HG03558 (cell line): ENCODE measurements around the gene PSEN1.
"Not testable (repeated sequence)": the region's sequence is repeated elsewhere in the genome, so short reads cannot be mapped to it uniquely, and the experiment has no call there.

Experiments used
- ATAC-seq: cut with Tn5 transposase; IDR thresholded peaks from one replicate; pipeline ENCODE4 v1.9.1; 2021; ENCODE audit warnings: moderate number of reproducible peaks; ENCODE audit not compliant: unreplicated experiment; ENCODE audit errors: extremely low read depth

The PSEN1 gene

GRCh38 chr14:73162251-73162650 lies 25.9 kb downstream of the PSEN1 start:
- ATAC-seq: no peak

- ATAC-seq: no peak
These were observed 30.1 kb downstream of the PSEN1 start for GRCh38 chr14:73166399-73166798.

GRCh38 chr14:73167727-73168126 lies 31.4 kb downstream of the PSEN1 start:
- ATAC-seq: no peak

GRCh38 chr14:73168274-73168673 lies 32.0 kb downstream of the PSEN1 start:
- no peak for ATAC-seq

GRCh38 chr14:73168691-73169090 lies 32.4 kb downstream of the PSEN1 start:
- no peak for ATAC-seq

GRCh38 chr14:73169855-73170254 lies 33.5 kb downstream of the PSEN1 start:
- ATAC-seq: not testable (repeated sequence)

- ATAC-seq: no peak
These were observed 34.4 kb downstream of the PSEN1 start for GRCh38 chr14:73170686-73171085.

GRCh38 chr14:73172500-73172899 lies 36.2 kb downstream of the PSEN1 start:
- ATAC-seq: no peak

GRCh38 chr14:73173092-73173735 lies 36.9 kb downstream of the PSEN1 start:
- ATAC-seq: no peak

GRCh38 chr14:73176685-73177084 lies 40.4 kb downstream of the PSEN1 start:
- no peak for ATAC-seq

GRCh38 chr14:73180385-73180805 lies 44.1 kb downstream of the PSEN1 start:
- no peak for ATAC-seq

GRCh38 chr14:73180969-73181368 lies 44.7 kb downstream of the PSEN1 start:
- ATAC-seq: not testable (repeated sequence)

- ATAC-seq: no peak
These were observed 52.2 kb downstream of the PSEN1 start for GRCh38 chr14:73188501-73188911.

GRCh38 chr14:73189651-73190050 lies 53.3 kb downstream of the PSEN1 start:
- ATAC-seq: no peak

GRCh38 chr14:73191441-73191840 lies 55.1 kb downstream of the PSEN1 start:
- no peak for ATAC-seq

GRCh38 chr14:73194306-73194705 lies 58.0 kb downstream of the PSEN1 start:
- not testable (repeated sequence) for ATAC-seq

- no peak for ATAC-seq
These were observed 61.9 kb downstream of the PSEN1 start for GRCh38 chr14:73198253-73198652.

GRCh38 chr14:73203527-73203926 lies 67.2 kb downstream of the PSEN1 start:
- no peak for ATAC-seq

- no peak for ATAC-seq
These were observed 71.3 kb downstream of the PSEN1 start for GRCh38 chr14:73207615-73208014.

GRCh38 chr14:73208390-73208789 lies 72.1 kb downstream of the PSEN1 start:
- ATAC-seq: no peak

- no peak for ATAC-seq
These were observed 72.5 kb downstream of the PSEN1 start for GRCh38 chr14:73208846-73209245.

- no peak for ATAC-seq
These were observed 73.6 kb downstream of the PSEN1 start for GRCh38 chr14:73209953-73210352.
